ENCODE data around the gene DACT2. TPM values are rescaled to one million over a fixed set of nuclear protein-coding genes. Genes with fewer than 3 reads are reported as not detected.

Gene DACT2
- total RNA-seq, 6 experiments from 2014 or later = 0.29 to 0.99 (median 0.86) TPM; not detected in 1

- ATAC-seq (peak in 2 of 4 donors; percentile 1 to 7), DNase-seq (no peak)
- WGBS (ENCODE audit: insufficient coverage, low coverage, low lambda C conversion rate, missing lambda C conversion rate) = 41% methylated on average over 5 of the region's 12 CpGs
Observed at GRCh38 chr6:168261234-168261633, 58.3 kb downstream of the DACT2 start.

DNA sequence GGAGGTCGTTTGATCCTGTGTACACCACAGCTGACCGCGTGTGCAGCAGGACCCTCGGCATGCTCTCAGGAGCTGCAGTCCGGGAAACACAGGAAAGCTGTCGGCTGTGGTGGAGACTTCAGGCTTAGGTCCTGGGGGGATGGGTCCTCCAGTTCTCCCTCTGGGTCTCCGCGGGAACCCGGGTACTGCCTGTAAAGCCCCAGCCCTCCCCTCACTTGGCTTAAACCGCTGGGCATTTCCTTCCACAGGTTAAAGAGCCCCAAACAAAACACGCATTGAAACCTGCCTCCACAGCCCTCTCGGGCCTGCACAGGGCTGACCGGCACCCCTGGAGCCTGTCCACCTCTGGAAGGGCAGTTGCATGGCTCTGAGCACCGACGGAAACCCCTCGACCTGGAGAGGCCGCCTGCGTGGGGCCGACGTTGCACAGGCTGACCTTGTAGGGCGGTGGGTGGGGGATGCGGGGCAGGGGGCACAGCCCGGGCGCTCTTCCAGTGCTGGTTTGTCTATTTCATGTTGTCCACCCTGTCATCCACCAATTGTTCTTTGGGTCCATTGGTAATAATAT, 59.1 kb downstream of the DACT2 start:
- Histone ChIP-seq H3K27me3 (no peaks in the 10 kb centered on the region), H3K27ac (peak overlapping the region in 1 of 3 donors; percentile 93), H3K36me3 (no peaks in the 10 kb centered on the region), H3K4me3 (no peak overlapping the region), H3K9me3 (no peaks in the 10 kb centered on the region), H3K4me1 (peaks cover 0 to 41% (median 23%) of the 10 kb centered on the region in 4 donors)
- 80% methylated on average over 1 of the region's 24 CpGs for whole genome bisulfite sequencing (ENCODE audit: insufficient coverage, low coverage, low lambda C conversion rate, missing lambda C conversion rate)
- TF ChIP-seq CTCF (IDR thresholded peaks at IDR 0.05) (no peak), POLR2A (IDR thresholded peaks at IDR 0.05) (no peak)
- DNase-seq (no peak), ATAC-seq (no peak)
- intact Hi-C loops (cut with DNase I) = no loop called here

More at GRCh38 chr6:168261234-168261633, 58.3 kb downstream of the DACT2 start:
- no peaks in the 10 kb centered on the region for H3K9me3 ChIP-seq
- no peak overlapping the region for H3K4me3 ChIP-seq
- peak overlapping the region in 2 of 3 donors; percentile 34 to 93 for H3K27ac ChIP-seq
- intact Hi-C loops (cut with DNase I) = no loop called here
- no peak for TF ChIP-seq CTCF (IDR thresholded peaks at IDR 0.05)
- TF ChIP-seq POLR2A (IDR thresholded peaks at IDR 0.05) = no peak
- no peaks in the 10 kb centered on the region for H3K27me3 ChIP-seq
- H3K36me3 ChIP-seq = no peaks in the 10 kb centered on the region
- H3K4me1 ChIP-seq = peaks cover 0 to 48% (median 26%) of the 10 kb centered on the region in 4 donors

DNA sequence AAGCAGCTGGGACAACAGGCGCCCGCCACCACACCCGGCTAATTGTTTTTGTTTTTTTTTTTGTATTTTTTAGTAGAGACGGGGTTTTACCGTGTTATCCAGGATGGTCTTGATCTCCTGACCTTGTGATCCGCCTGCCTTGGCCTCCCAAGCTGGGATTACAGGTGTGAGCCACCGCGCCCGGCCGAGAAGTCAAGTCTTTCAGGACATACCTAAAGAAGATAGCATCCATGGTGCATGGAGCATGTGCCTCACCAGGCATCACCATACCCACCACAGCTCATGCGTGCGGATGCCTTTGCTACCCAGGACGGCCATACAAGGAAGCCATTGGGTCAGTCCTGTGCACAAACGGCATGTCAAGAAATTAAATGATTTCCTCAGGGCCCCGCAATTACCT, 60.8 kb downstream of the DACT2 start:
- ATAC-seq (no peak), DNase-seq (no peak)
- TF ChIP-seq CTCF (IDR thresholded peaks at IDR 0.05) (no peak), POLR2A (IDR thresholded peaks at IDR 0.05) (no peak)

GRCh38 chr6:168256940-168257339, 62.6 kb downstream of the DACT2 start:
- intact Hi-C loops (cut with DNase I) = no loop called here
- no peak for DNase-seq
- Histone ChIP-seq H3K9me3 (no peaks in the 10 kb centered on the region), H3K27ac (no peak overlapping the region), H3K36me3 (no peaks in the 10 kb centered on the region), H3K4me3 (no peak overlapping the region), H3K4me1 (peaks cover 0 to 12% (median 8%) of the 10 kb centered on the region in 4 donors), H3K27me3 (no peaks in the 10 kb centered on the region)
- TF ChIP-seq POLR2A (IDR thresholded peaks at IDR 0.05) = no peak
- no peak for ATAC-seq

More for the DNA sequence above, 60.8 kb downstream of the DACT2 start:
- Histone ChIP-seq H3K27me3 (no peaks in the 10 kb centered on the region), H3K27ac (no peak overlapping the region), H3K36me3 (no peaks in the 10 kb centered on the region), H3K4me3 (no peak overlapping the region), H3K9me3 (no peaks in the 10 kb centered on the region), H3K4me1 (peaks cover 0 to 28% (median 14%) of the 10 kb centered on the region in 4 donors)
- intact Hi-C loops (cut with DNase I) = no loop called here
- WGBS (ENCODE audit: insufficient coverage, low coverage, low lambda C conversion rate, missing lambda C conversion rate) = 81% methylated on average over 8 of the region's 15 CpGs

Other genes starting within 250 kb of the DACT2 start
- under 1 TPM in 5 of 6 experiments, not detected in 1; 0.07 to 0.23 (median 0.12) TPM for gene FRMD1, start 240.6 kb downstream of the DACT2 start, total RNA-seq
- 1 to 10 TPM in 3 of 6 experiments, under 1 TPM in 3; 0.42 to 3.5 (median 1.2) TPM for gene SMOC2, start 121.4 kb upstream of the DACT2 start, total RNA-seq

Data from right lobe of liver (tissue), 6 donors.